ENCODE data around the gene IMMP2L.
"Not testable (repeated sequence)": the region's sequence is repeated elsewhere in the genome, so short reads cannot be mapped to it uniquely, and the experiment has no call there.

The IMMP2L gene

DNA sequence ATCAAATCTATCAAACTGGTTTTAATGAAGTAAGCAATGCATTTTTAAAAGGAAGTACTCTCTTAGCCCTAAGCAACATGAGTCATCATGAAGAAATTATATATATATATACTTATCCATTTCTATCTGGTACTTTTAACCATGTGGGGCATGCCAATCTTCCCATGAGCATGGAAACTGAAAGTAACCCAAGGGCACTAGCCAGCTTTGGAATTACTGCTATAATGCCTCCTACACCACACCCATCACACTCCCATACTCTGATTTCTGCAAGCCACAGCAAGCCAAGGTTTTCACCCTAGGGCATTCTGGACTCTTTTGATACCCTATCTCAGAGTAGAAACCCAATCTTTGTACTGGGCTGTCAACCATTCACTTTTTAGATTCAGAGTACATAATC lies 204.6 kb downstream of the IMMP2L start:
- Mint-ChIP-seq H3K27ac (no peak overlapping the region), H3K36me3 (ENCODE audit: low read depth) (peaks cover 4% of the 10 kb centered on the region), H3K9me3 (no peaks in the 10 kb centered on the region), H3K4me1 (peaks cover 2% of the 10 kb centered on the region), H3K27me3 (no peaks in the 10 kb centered on the region), H3K4me3 (no peak overlapping the region)
- DNase-seq (no peak), ATAC-seq (peak; percentile 33)

GRCh38 chr7:111356941-111357340 lies 205.4 kb downstream of the IMMP2L start:
- Mint-ChIP-seq H3K27ac (no peak overlapping the region), H3K4me1 (peaks cover 7% of the 10 kb centered on the region), H3K36me3 (ENCODE audit: low read depth) (peaks cover 4% of the 10 kb centered on the region), H3K9me3 (no peaks in the 10 kb centered on the region), H3K4me3 (no peak overlapping the region), H3K27me3 (no peaks in the 10 kb centered on the region)
- no peak for ATAC-seq
- no peak for DNase-seq

DNA sequence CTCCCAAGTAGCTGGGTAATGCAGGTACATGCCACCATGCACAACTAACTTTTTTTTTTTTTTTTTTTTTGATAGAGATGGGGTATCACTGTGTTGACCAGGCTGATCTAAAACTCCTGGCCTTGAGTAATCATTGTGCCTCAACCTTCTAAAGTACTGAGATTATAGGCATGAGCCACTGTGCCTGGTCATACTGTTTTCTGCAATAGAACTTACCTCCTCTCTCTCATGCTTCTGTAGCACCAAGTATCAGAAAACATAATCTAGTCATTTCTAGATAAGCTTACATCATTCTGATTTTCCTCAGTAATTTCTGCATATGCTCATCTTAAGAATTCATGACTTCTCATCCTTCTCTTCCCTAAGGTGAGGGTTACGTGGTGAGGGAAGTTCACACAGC lies 210.0 kb downstream of the IMMP2L start:
- H3K4me1 Mint-ChIP-seq = peaks cover 5% of the 10 kb centered on the region
- no peak overlapping the region for H3K4me3 Mint-ChIP-seq
- H3K27ac Mint-ChIP-seq = no peak overlapping the region

DNA sequence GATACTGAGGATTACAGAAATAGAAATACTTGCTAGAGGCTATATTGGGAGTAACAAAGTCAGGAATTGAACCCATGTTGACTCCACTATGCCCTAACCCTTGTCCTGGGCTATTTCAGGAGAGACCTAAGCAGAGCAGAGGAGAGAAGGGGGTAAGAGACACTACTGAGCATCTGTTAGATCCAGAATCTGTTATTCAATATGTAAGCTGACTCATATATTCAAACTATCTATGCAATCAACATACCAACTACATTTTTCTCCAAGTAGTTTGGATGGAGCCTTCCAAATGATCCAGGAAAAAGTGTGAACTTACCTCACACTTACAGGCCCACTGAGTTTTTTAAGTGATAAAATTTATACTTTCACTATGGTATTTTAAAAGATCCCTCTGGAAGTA lies 216.1 kb downstream of the IMMP2L start:
- DNase-seq = no peak
- ATAC-seq = no peak
- no peaks in the 10 kb centered on the region for H3K4me1 Mint-ChIP-seq
- no peak overlapping the region for H3K4me3 Mint-ChIP-seq
- H3K27ac Mint-ChIP-seq = no peak overlapping the region
- no peaks in the 10 kb centered on the region for H3K27me3 Mint-ChIP-seq
- H3K36me3 Mint-ChIP-seq (ENCODE audit: low read depth) = peaks cover 26% of the 10 kb centered on the region
- H3K9me3 Mint-ChIP-seq = peaks cover 42% of the 10 kb centered on the region

More for the DNA sequence above, 210.0 kb downstream of the IMMP2L start:
- peaks cover 2% of the 10 kb centered on the region for H3K9me3 Mint-ChIP-seq
- peaks cover 5% of the 10 kb centered on the region for H3K36me3 Mint-ChIP-seq (ENCODE audit: low read depth)
- H3K27me3 Mint-ChIP-seq = no peaks in the 10 kb centered on the region
- no peak for ATAC-seq
- DNase-seq = no peak

DNA sequence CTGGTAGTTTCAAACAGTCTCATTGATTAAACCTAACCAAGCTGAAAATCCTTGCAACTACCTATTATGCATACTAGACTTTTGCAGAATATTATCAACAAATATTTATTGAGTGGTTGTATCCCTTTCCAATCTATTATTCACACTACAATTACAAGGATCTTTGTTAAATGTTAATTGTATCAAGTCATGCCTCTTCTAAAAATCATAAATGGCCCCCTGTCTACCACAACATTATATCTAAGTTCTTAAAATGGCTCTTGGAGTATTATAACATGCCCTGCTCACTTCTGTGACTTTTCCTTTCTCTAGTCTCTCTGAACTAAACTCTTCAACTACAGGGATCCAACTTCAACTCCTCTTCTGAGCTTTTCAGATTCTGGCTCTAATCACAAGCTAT lies 219.3 kb downstream of the IMMP2L start:
- Mint-ChIP-seq H3K27me3 (no peaks in the 10 kb centered on the region), H3K27ac (no peak overlapping the region), H3K9me3 (peaks cover 42% of the 10 kb centered on the region), H3K4me1 (no peaks in the 10 kb centered on the region), H3K4me3 (no peak overlapping the region), H3K36me3 (ENCODE audit: low read depth) (peaks cover 23% of the 10 kb centered on the region)
- DNase-seq = no peak
- no peak for ATAC-seq

- peaks cover 17% of the 10 kb centered on the region for H3K36me3 Mint-ChIP-seq (ENCODE audit: low read depth)
- ATAC-seq (no peak), DNase-seq (no peak)
- no peak overlapping the region for H3K4me3 Mint-ChIP-seq
- no peaks in the 10 kb centered on the region for H3K27me3 Mint-ChIP-seq
- peaks cover 12% of the 10 kb centered on the region for H3K9me3 Mint-ChIP-seq
- H3K4me1 Mint-ChIP-seq = no peaks in the 10 kb centered on the region
- no peak overlapping the region for H3K27ac Mint-ChIP-seq
These were observed 223.3 kb downstream of the IMMP2L start for GRCh38 chr7:111339006-111339405.

GRCh38 chr7:111333010-111333409 lies 229.3 kb downstream of the IMMP2L start:
- no peaks in the 10 kb centered on the region for H3K27me3 Mint-ChIP-seq
- ATAC-seq (no peak), DNase-seq (no peak)
- no peak overlapping the region for H3K27ac Mint-ChIP-seq
- peaks cover 8% of the 10 kb centered on the region for H3K4me1 Mint-ChIP-seq
- H3K4me3 Mint-ChIP-seq = no peak overlapping the region
- H3K36me3 Mint-ChIP-seq (ENCODE audit: low read depth) = peaks cover 15% of the 10 kb centered on the region
- peaks cover 10% of the 10 kb centered on the region for H3K9me3 Mint-ChIP-seq

- Mint-ChIP-seq H3K4me3 (no peak overlapping the region), H3K9me3 (peaks cover 10% of the 10 kb centered on the region), H3K36me3 (ENCODE audit: low read depth) (peaks cover 10% of the 10 kb centered on the region), H3K4me1 (peaks cover 8% of the 10 kb centered on the region), H3K27me3 (no peaks in the 10 kb centered on the region), H3K27ac (no peak overlapping the region)
- no peak for DNase-seq
- no peak for ATAC-seq
These were observed 232.1 kb downstream of the IMMP2L start for GRCh38 chr7:111330235-111330523.

- ATAC-seq (no peak), DNase-seq (no peak)
- Mint-ChIP-seq H3K27me3 (no peaks in the 10 kb centered on the region), H3K4me3 (no peak overlapping the region), H3K36me3 (ENCODE audit: low read depth) (peaks cover 10% of the 10 kb centered on the region), H3K9me3 (peaks cover 10% of the 10 kb centered on the region), H3K4me1 (peaks cover 8% of the 10 kb centered on the region), H3K27ac (no peak overlapping the region)
These were observed 232.7 kb downstream of the IMMP2L start for GRCh38 chr7:111329367-111330234.

DNA sequence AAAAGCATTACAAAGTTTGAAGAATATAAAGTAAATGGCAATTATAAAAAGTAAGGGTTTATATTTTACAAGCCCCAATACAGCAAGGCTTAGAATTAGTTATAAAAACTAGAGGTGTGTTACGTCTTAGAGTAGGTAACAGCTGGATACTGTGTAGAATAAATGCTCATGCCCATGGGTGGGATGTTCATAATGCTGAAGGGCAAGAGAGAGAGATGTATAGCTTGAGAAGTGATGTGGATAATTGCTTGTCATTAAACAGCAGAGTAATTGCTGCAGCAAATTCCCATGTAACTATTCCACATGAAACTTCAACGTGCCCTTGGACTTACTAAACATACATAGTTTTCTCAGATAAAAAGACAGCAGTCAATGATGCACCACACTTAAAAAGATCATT lies 233.8 kb downstream of the IMMP2L start:
- no peak for DNase-seq
- H3K36me3 Mint-ChIP-seq (ENCODE audit: low read depth) = peaks cover 11% of the 10 kb centered on the region
- peaks cover 15% of the 10 kb centered on the region for H3K9me3 Mint-ChIP-seq
- H3K4me1 Mint-ChIP-seq = peaks cover 8% of the 10 kb centered on the region
- H3K27ac Mint-ChIP-seq = no peak overlapping the region
- no peak overlapping the region for H3K4me3 Mint-ChIP-seq
- no peaks in the 10 kb centered on the region for H3K27me3 Mint-ChIP-seq
- no peak for ATAC-seq

DNA sequence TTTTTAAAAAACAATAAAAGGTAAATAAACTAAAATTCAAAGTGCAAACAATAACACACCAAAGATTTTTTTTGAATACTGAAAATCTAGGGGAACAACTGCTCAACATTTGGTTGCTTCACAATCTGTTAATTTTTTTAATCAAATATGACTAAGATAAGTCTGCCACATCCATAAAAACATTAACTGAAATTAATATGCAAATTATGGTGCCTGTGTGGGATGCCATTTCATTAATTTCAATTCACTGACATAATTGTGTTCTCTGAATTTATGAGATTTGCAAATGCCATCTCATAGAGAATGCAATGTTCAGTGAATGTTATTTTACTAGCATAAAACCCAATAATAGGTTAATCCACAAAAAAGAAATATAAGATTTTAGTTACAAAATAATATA lies 237.5 kb downstream of the IMMP2L start:
- Mint-ChIP-seq H3K27me3 (no peaks in the 10 kb centered on the region), H3K4me1 (peaks cover 12% of the 10 kb centered on the region), H3K9me3 (peaks cover 22% of the 10 kb centered on the region), H3K36me3 (ENCODE audit: low read depth) (peaks cover 14% of the 10 kb centered on the region), H3K27ac (no peak overlapping the region), H3K4me3 (no peak overlapping the region)
- DNase-seq (no peak), ATAC-seq (no peak)

DNA sequence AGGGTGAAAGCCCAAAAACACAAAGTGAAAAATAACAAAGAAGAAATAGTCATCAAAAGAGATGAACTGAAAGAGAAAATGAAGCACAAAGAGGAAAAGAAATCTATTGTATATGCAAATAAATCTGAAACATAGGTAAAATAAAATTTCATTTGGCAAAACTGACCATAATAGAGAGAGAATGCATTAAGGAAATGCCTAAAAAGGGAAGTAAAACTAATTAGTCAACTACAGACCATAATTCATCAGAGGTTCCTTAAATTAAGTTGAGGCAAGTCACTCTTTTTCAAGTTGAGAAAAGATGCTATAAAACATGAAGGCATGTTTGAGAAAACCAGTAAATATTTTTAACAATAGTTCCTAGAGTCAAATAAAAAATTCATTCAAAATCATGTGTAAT lies 238.1 kb downstream of the IMMP2L start:
- Mint-ChIP-seq H3K4me1 (peaks cover 8% of the 10 kb centered on the region), H3K4me3 (no peak overlapping the region), H3K36me3 (ENCODE audit: low read depth) (peaks cover 11% of the 10 kb centered on the region), H3K9me3 (peaks cover 18% of the 10 kb centered on the region), H3K27ac (no peak overlapping the region), H3K27me3 (no peaks in the 10 kb centered on the region)
- ATAC-seq = no peak
- DNase-seq = no peak

DNA sequence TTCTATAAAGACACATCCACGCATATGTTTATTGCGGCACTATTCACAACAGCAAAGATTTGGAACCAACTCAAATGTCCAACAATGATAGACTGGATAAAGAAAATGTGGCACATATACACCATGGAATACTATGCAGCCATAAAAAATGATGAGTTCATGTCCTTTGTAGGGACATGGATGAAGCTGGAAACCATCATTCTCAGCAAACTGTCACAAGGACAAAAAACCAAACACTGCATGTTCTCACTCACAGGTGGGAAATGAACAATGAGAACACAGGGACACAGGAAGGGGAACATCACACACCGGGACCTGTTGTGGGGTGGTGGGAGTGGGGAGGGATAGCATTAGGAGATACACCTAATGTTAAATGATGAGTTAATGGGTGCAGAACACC lies 238.6 kb downstream of the IMMP2L start:
- H3K27me3 Mint-ChIP-seq, H3K27ac Mint-ChIP-seq, H3K4me3 Mint-ChIP-seq, H3K4me1 Mint-ChIP-seq, DNase-seq, ATAC-seq: not testable (repeated sequence)
- Mint-ChIP-seq H3K36me3 (ENCODE audit: low read depth) (peaks cover 11% of the 10 kb centered on the region), H3K9me3 (peaks cover 18% of the 10 kb centered on the region)

- Mint-ChIP-seq H3K9me3 (peaks cover 21% of the 10 kb centered on the region), H3K27ac (no peak overlapping the region), H3K36me3 (ENCODE audit: low read depth) (peaks cover 16% of the 10 kb centered on the region), H3K4me1 (peaks cover 8% of the 10 kb centered on the region), H3K27me3 (no peaks in the 10 kb centered on the region), H3K4me3 (no peak overlapping the region)
- DNase-seq = no peak
- ATAC-seq = no peak
These were observed 242.2 kb downstream of the IMMP2L start for GRCh38 chr7:111320133-111320532.

DNA sequence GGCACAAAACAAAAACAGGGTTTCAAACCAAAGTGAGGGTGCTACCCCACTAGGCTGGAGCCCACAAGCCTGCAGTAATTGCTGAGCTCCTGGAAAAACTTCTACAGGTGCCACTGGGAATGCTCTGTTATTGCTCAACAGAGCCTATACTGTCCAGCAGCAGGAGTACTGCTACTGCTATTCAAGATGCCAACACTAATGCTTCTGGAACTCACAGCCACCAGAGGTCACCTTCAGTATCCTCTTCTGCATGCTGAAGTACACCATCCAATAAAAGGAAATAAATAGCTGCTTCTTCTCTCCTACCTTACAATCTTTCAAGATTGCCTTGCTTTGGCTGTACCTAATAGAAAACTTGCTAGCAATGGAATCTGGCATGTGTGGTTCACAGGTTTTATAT lies 249.3 kb downstream of the IMMP2L start:
- no peak overlapping the region for H3K4me3 Mint-ChIP-seq
- peaks cover 5% of the 10 kb centered on the region for H3K36me3 Mint-ChIP-seq (ENCODE audit: low read depth)
- H3K4me1 Mint-ChIP-seq = no peaks in the 10 kb centered on the region
- ATAC-seq (no peak), DNase-seq (no peak)
- no peak overlapping the region for H3K27ac Mint-ChIP-seq
- H3K9me3 Mint-ChIP-seq = peaks cover 3% of the 10 kb centered on the region
- no peaks in the 10 kb centered on the region for H3K27me3 Mint-ChIP-seq

DNA sequence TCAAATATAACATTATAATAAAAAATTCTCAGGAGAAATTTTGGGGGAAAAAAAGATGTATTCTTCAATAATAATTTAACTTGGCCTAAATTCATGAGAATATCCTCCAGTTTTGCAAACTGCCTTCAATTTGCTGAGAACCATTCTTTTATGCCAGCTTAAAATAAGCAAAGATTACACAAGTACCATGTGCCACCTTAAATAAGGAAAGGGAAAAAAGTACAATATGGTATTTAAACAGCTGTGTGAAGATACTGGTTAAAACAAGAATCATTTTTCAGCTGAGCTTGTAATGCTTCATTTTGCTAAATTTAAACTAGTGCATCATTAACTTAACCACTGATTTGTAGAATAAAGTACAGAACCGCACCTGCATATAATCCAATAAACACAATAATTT lies 253.6 kb downstream of the IMMP2L start:
- ATAC-seq (no peak), DNase-seq (no peak)
- no peaks in the 10 kb centered on the region for H3K9me3 Mint-ChIP-seq
- H3K4me1 Mint-ChIP-seq = peaks cover 6% of the 10 kb centered on the region
- H3K27me3 Mint-ChIP-seq = no peaks in the 10 kb centered on the region
- H3K27ac Mint-ChIP-seq = no peak overlapping the region
- no peaks in the 10 kb centered on the region for H3K36me3 Mint-ChIP-seq (ENCODE audit: low read depth)
- H3K4me3 Mint-ChIP-seq = no peak overlapping the region
